Sigmoid colon (tissue), 4 donors: ENCODE measurements around the gene TUBAL3.

Experiments
- CTCF ChIP-seq, 4 experiments: fragments of 450-650 bp in 3 of 4; fragments of 200-600 bp in 1 of 4; IDR thresholded peaks; one replicate each; pipeline ENCODE4 v1.5.1; 2016 to 2019; ENCODE audit warnings: antibody characterized with exemption in 4 of 4, mild to moderate bottlenecking in 3 of 4, moderate library complexity in 2 of 4
- EP300 ChIP-seq, 4 donors: sonication (generic); formaldehyde crosslinking; IDR thresholded peaks; one replicate each; pipeline ENCODE4 v1.6.1; 2017; ENCODE audit warnings: antibody characterized with exemption in 4 of 4
- POLR2A ChIP-seq, 2 donors: fragments of 450-650 bp; IDR thresholded peaks; one replicate each; pipeline ENCODE4 v1.6.1; 2016; ENCODE audit warnings: antibody characterized with exemption in 2 of 2, mild to moderate bottlenecking in 2 of 2, moderate library complexity in 2 of 2

- TF ChIP-seq POLR2A (IDR thresholded peaks at IDR 0.05) (no peak), CTCF (IDR thresholded peaks at IDR 0.05) (no peak), EP300 (IDR thresholded peaks at IDR 0.05) (no peak)
Observed at GRCh38 chr10:5343561-5343960, 61.1 kb downstream of the TUBAL3 start.
